Neural crest cell (in vitro differentiated cells): ENCODE results near the gene TSPO. TPM values are rescaled to one million over a fixed set of nuclear protein-coding genes. Genes with fewer than 3 reads are reported as not detected.

Experiments
- DNase-seq: peaks from one replicate; pipeline ENCODE4 v3.0.0; 2021; ENCODE audit warnings: low read depth, mixed read lengths, low spot score
- H3K27ac Mint-ChIP-seq: one replicate; pipeline ENCODE4 v1.8.0; 2021; ENCODE audit warnings: mild to moderate bottlenecking, mixed read lengths; ENCODE audit not compliant: unreplicated experiment
- H3K27me3 Mint-ChIP-seq: 2 replicates; pipeline ENCODE4 v1.8.0; 2021; ENCODE audit warnings: low read depth, mild to moderate bottlenecking, mixed read lengths
- H3K36me3 Mint-ChIP-seq: 2 replicates; pipeline ENCODE4 v1.8.0; 2021; ENCODE audit warnings: low read depth, mild to moderate bottlenecking, mixed read lengths
- H3K4me1 Mint-ChIP-seq: 2 replicates; pipeline ENCODE4 v1.8.0; 2021; ENCODE audit warnings: mixed read lengths
- H3K4me3 Mint-ChIP-seq: one replicate; pipeline ENCODE4 v1.8.0; 2021; ENCODE audit warnings: mild to moderate bottlenecking, mixed read lengths
- H3K9me3 Mint-ChIP-seq: 2 replicates; pipeline ENCODE4 v1.8.0; 2021; ENCODE audit warnings: mixed read lengths
- total RNA-seq: library from RNA; stranded (reverse); gene quantifications from 2 replicates; pipeline ENCODE4 v1.2.1, GENCODE V29; 2021
- TF ChIP-seq, protein P1 (sequence below): fragments of 200-600 bp; sonication (generic); conservative IDR thresholded peaks from 2 replicates; pipeline ENCODE4 v1.5.0; 2021; ENCODE audit warnings: antibody characterized with exemption, mild to moderate bottlenecking

Gene TSPO
- total RNA-seq, 1 donor from 2014 or later: 12.3 TPM

DNA sequence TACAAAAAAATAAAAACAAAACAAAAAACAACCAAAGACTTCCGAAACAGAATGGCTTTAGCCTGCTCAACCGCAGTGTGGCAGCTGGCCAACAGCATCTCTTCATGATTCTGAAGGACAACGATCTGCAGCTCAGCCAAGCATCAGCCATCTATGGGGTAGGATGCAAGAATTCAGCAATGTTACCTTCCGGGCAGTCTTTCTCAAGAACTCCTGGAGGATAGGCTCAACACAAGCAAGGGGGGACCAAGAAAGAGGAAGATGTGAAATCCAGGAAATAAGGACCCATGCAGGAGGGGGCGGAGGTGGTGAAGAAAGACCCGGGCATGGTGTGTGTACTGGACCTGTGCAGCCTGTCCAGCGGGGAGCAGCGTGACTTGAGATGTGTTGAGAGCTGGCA lies 3.5 kb upstream of the TSPO start:
- DNase-seq: no peak
- Mint-ChIP-seq H3K4me1 (peaks cover 14% of the 10 kb centered on the region), H3K27ac (no peak overlapping the region), H3K9me3 (no peaks in the 10 kb centered on the region), H3K27me3 (peaks cover 16% of the 10 kb centered on the region), H3K4me3 (peak overlapping the region; percentile 42), H3K36me3 (no peaks in the 10 kb centered on the region)
- TF ChIP-seq, protein P1, sequence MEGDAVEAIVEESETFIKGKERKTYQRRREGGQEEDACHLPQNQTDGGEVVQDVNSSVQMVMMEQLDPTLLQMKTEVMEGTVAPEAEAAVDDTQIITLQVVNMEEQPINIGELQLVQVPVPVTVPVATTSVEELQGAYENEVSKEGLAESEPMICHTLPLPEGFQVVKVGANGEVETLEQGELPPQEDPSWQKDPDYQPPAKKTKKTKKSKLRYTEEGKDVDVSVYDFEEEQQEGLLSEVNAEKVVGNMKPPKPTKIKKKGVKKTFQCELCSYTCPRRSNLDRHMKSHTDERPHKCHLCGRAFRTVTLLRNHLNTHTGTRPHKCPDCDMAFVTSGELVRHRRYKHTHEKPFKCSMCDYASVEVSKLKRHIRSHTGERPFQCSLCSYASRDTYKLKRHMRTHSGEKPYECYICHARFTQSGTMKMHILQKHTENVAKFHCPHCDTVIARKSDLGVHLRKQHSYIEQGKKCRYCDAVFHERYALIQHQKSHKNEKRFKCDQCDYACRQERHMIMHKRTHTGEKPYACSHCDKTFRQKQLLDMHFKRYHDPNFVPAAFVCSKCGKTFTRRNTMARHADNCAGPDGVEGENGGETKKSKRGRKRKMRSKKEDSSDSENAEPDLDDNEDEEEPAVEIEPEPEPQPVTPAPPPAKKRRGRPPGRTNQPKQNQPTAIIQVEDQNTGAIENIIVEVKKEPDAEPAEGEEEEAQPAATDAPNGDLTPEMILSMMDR: no peak

DNA sequence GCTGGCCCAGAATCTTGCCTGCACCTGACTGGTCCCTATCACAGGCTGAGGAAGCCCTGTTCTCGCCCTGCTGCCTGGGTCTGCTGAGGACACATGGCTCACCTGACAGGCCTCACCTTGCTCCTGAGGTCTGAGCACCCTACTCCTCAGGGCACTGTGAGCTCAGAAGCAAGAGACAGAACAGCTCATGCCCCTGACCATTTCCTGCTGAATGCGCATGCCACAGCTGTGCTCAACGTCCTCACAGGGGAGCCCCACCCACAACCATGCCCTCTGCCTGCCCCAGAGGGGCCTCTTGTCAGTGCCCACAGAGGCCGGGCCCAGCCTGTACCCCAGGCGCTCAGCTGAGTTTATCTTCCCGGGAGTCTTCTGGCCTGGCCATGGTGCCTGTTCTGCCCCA lies 2.8 kb upstream of the TSPO start:
- Mint-ChIP-seq H3K27ac (no peak overlapping the region), H3K9me3 (no peaks in the 10 kb centered on the region), H3K4me3 (no peak overlapping the region), H3K36me3 (no peaks in the 10 kb centered on the region), H3K4me1 (peaks cover 15% of the 10 kb centered on the region), H3K27me3 (peaks cover 19% of the 10 kb centered on the region)
- DNase-seq: no peak
- TF ChIP-seq, protein P1: no peak

DNA sequence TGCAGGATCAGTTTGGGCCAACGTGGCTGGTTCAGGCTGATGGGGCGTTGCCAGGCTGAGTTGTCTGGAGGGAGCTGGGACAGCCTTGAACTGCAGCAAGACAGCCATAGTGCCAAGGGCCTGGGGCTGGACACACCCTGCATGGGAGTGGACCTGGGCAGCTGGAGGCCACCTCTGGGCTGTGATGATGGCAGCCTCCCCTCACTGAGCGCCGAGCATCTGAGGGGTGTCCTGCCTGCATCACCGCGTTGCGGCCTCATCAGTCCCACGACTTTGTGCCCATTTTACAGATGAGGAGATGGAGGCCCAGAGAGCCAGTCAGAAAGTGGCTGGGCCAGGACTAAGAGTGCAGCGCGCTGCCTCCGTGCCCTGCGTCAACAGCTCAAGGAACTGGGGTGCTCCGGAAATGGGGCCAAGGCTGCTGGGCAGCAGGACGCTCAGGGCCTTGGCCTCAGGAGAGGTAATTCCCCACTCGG lies 590 bp upstream of the TSPO start:
- Mint-ChIP-seq H3K36me3 (no peaks in the 10 kb centered on the region), H3K27ac (no peak overlapping the region), H3K4me1 (peaks cover 9% of the 10 kb centered on the region), H3K9me3 (no peaks in the 10 kb centered on the region), H3K4me3 (peak overlapping the region; percentile 84), H3K27me3 (peaks cover 19% of the 10 kb centered on the region)
- DNase-seq: no peak
- TF ChIP-seq, protein P1: no peak

DNA sequence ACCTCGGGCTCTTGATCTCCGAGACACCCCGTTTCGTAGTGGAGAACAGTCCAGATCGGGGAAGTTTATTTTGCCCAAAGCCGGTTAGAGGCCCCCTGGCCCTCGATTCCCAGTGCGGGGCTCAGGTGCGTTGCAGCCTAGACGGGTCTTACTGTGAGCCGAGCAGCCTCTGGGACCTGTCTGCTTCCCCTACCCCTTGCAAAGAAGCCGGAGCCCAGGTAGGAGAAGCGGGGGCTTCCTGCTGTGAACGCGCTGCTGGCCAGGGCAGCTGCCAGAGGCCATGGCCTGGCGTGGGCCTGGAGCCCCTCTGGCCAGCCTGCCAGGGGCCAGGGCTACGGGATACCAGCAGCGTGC lies 621 bp downstream of the TSPO start:
- Mint-ChIP-seq H3K27me3 (peaks cover 19% of the 10 kb centered on the region), H3K27ac (no peak overlapping the region), H3K4me1 (peaks cover 9% of the 10 kb centered on the region), H3K36me3 (no peaks in the 10 kb centered on the region), H3K9me3 (no peaks in the 10 kb centered on the region), H3K4me3 (no peak overlapping the region)
- DNase-seq: no peak
- TF ChIP-seq, protein P1: no peak

DNA sequence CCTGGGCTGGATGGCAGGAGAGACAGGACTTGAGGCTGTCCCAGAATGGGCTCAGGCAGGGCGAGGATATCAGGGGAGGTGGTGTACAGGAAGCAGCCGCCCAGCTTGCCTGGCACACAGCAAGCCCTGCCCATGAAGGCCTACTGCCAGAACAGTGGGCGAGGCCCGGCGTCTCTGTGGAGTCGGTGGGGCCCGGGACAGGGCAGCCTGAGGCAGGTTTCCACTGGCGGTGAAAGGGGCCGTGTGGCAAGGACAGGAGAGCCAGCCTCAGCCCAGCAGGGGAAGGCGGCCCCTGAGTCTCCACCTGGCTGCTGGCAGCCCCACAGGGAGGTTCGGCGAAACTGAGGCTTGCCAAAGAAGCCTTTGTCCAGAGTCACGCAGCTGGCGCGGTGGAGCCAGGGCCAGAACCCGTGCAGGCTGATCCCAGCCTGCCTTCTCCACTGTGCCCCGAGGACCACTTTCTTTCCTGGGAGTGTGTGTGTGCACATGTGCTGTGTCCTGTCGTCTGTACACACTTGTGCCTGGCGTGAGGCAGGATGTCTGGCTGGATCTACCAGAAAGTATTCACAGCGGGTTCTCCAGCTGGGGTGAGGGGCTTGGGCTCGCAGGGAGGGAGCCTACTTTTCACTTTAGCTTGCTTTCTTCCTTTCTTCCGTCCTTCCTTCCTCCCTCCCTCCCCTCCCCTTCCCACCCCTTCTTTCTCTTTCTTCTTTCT lies 1.2 kb downstream of the TSPO start:
- Mint-ChIP-seq H3K36me3 (no peaks in the 10 kb centered on the region), H3K27me3 (peaks cover 19% of the 10 kb centered on the region), H3K9me3 (no peaks in the 10 kb centered on the region), H3K27ac (no peak overlapping the region), H3K4me3 (peak overlapping the region; percentile 56), H3K4me1 (peaks cover 9% of the 10 kb centered on the region)
- TF ChIP-seq, protein P1: no peak
- no peak for DNase-seq
